ENCODE measurements around the gene RIIAD1.

The RIIAD1 gene

DNA sequence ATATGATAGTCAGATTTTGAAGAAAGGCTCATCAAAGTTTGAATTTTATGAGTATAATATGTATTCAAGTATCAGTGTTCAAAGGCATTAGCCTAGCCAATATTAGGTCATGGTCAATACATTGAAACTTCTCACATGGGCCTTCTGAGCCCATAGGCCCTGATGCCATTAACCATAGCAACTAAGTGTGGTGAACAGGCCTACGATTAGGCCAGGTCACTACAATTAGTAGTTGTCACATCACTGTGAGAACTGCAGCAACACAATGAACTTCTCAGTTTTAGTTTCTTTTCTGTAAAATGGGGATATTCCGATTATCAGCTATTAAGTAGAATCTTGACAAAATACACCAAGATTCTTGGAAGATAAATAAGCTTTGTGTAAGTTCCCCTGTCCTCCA is 34.8 kb upstream of the RIIAD1 start:
- H3K9ac ChIP-seq (ENCODE audit: insufficient read length, low read depth): no peak overlapping the region
- H3K36me3 ChIP-seq (ENCODE audit: insufficient read depth, insufficient read length, low read length): peaks cover 29% of the 10 kb centered on the region
- H3K9me3 ChIP-seq (ENCODE audit: insufficient read depth, low read length): no peaks in the 10 kb centered on the region
- H3K4me1 ChIP-seq (ENCODE audit: insufficient read depth, insufficient read length): no peaks in the 10 kb centered on the region
- H3K27me3 ChIP-seq (ENCODE audit: insufficient read depth, insufficient read length): no peaks in the 10 kb centered on the region
- TF ChIP-seq ZNF274 (IDR thresholded peaks at IDR 0.05; ENCODE audit: low read depth, low read length) (no peak), SUZ12 (IDR thresholded peaks at IDR 0.05; ENCODE audit: extremely low read depth, insufficient read depth, insufficient read length) (no peak), YY1 (IDR thresholded peaks at IDR 0.05; ENCODE audit: insufficient read depth, insufficient read length) (no peak)
- no peak overlapping the region for H3K4me3 ChIP-seq (ENCODE audit: insufficient read length, low read depth)
- DNase-seq (ENCODE audit: low read depth, low spot score): no peak

- Histone ChIP-seq H3K9me3 (ENCODE audit: insufficient read depth, low read length) (no peaks in the 10 kb centered on the region), H3K4me3 (ENCODE audit: insufficient read length, low read depth) (no peak overlapping the region), H3K9ac (ENCODE audit: insufficient read length, low read depth) (no peak overlapping the region), H3K4me1 (ENCODE audit: insufficient read depth, insufficient read length) (no peaks in the 10 kb centered on the region), H3K27me3 (ENCODE audit: insufficient read depth, insufficient read length) (no peaks in the 10 kb centered on the region), H3K36me3 (ENCODE audit: insufficient read depth, insufficient read length, low read length) (peaks cover 38% of the 10 kb centered on the region)
- no peak for TF ChIP-seq YY1 (IDR thresholded peaks at IDR 0.05; ENCODE audit: insufficient read depth, insufficient read length)
- no peak for DNase-seq (ENCODE audit: low read depth, low spot score)
Measured at GRCh38 chr1:151689494-151689893, 31.8 kb upstream of the RIIAD1 start.

GRCh38 chr1:151692226-151692625 is 29.1 kb upstream of the RIIAD1 start:
- Histone ChIP-seq H3K9me3 (ENCODE audit: insufficient read depth, low read length) (no peaks in the 10 kb centered on the region), H3K4me1 (ENCODE audit: insufficient read depth, insufficient read length) (no peaks in the 10 kb centered on the region), H3K27me3 (ENCODE audit: insufficient read depth, insufficient read length) (no peaks in the 10 kb centered on the region), H3K4me3 (ENCODE audit: insufficient read length, low read depth) (no peak overlapping the region), H3K36me3 (ENCODE audit: insufficient read depth, insufficient read length, low read length) (peaks cover 41% of the 10 kb centered on the region), H3K9ac (ENCODE audit: insufficient read length, low read depth) (no peak overlapping the region)
- TF ChIP-seq ZNF274 (IDR thresholded peaks at IDR 0.05; ENCODE audit: low read depth, low read length): no peak
- no peak for DNase-seq (ENCODE audit: low read depth, low spot score)

DNA sequence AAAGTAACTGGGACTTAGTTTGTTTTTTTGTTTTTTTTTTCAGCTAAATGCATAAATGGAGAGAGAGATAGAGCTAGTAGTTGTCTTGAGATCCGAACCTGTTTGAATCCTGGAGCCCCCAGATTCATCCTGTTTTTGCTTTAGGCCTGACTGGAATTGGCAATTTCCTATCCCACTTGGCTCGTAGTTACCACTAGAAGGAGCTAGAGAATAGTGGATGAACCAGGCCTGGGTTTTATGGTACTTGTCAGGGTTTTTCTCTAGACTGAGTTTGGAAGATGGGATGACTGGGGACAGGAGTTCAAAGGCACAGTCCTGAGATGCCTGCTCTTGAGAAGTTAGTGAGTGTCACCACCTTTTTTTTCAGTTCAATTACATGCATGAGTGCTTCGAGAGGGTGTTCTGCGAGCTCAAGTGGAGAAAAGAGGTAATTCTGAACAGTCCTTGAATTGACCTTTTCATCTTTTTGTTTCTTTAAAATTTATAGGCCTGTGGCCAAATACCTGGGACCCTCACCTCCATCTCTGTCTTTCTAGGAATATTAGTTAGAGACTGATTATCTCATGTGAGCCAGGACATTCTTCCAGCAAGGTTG is 28.2 kb upstream of the RIIAD1 start:
- Histone ChIP-seq H3K36me3 (ENCODE audit: insufficient read depth, insufficient read length, low read length) (peaks cover 49% of the 10 kb centered on the region), H3K9ac (ENCODE audit: insufficient read length, low read depth) (no peak overlapping the region), H3K9me3 (ENCODE audit: insufficient read depth, low read length) (no peaks in the 10 kb centered on the region), H3K4me1 (ENCODE audit: insufficient read depth, insufficient read length) (no peaks in the 10 kb centered on the region), H3K27me3 (ENCODE audit: insufficient read depth, insufficient read length) (no peaks in the 10 kb centered on the region), H3K4me3 (ENCODE audit: insufficient read length, low read depth) (no peak overlapping the region)
- DNase-seq (ENCODE audit: low read depth, low spot score): no peak
- TF ChIP-seq YY1 (IDR thresholded peaks at IDR 0.05; ENCODE audit: insufficient read depth, insufficient read length) (no peak), SUZ12 (IDR thresholded peaks at IDR 0.05; ENCODE audit: extremely low read depth, insufficient read depth, insufficient read length) (no peak), ZNF274 (IDR thresholded peaks at IDR 0.05; ENCODE audit: low read depth, low read length) (no peak)

GRCh38 chr1:151701515-151701914 is 19.8 kb upstream of the RIIAD1 start:
- Histone ChIP-seq H3K36me3 (ENCODE audit: insufficient read depth, insufficient read length, low read length) (peaks cover 52% of the 10 kb centered on the region), H3K4me3 (ENCODE audit: insufficient read length, low read depth) (no peak overlapping the region), H3K9me3 (ENCODE audit: insufficient read depth, low read length) (no peaks in the 10 kb centered on the region), H3K4me1 (ENCODE audit: insufficient read depth, insufficient read length) (no peaks in the 10 kb centered on the region), H3K9ac (ENCODE audit: insufficient read length, low read depth) (no peak overlapping the region), H3K27me3 (ENCODE audit: insufficient read depth, insufficient read length) (no peaks in the 10 kb centered on the region)
- no peak for TF ChIP-seq SUZ12 (IDR thresholded peaks at IDR 0.05; ENCODE audit: extremely low read depth, insufficient read depth, insufficient read length)
- TF ChIP-seq ZNF274 (IDR thresholded peaks at IDR 0.05; ENCODE audit: low read depth, low read length): no peak
- DNase-seq (ENCODE audit: low read depth, low spot score): no peak

- Histone ChIP-seq H3K9ac (ENCODE audit: insufficient read length, low read depth) (no peak overlapping the region), H3K4me3 (ENCODE audit: insufficient read length, low read depth) (no peak overlapping the region), H3K9me3 (ENCODE audit: insufficient read depth, low read length) (no peaks in the 10 kb centered on the region), H3K27me3 (ENCODE audit: insufficient read depth, insufficient read length) (no peaks in the 10 kb centered on the region), H3K36me3 (ENCODE audit: insufficient read depth, insufficient read length, low read length) (peaks cover 39% of the 10 kb centered on the region), H3K4me1 (ENCODE audit: insufficient read depth, insufficient read length) (no peaks in the 10 kb centered on the region)
- TF ChIP-seq ZNF274 (IDR thresholded peaks at IDR 0.05; ENCODE audit: low read depth, low read length): no peak
- TF ChIP-seq SUZ12 (IDR thresholded peaks at IDR 0.05; ENCODE audit: extremely low read depth, insufficient read depth, insufficient read length): no peak
- no peak for TF ChIP-seq YY1 (IDR thresholded peaks at IDR 0.05; ENCODE audit: insufficient read depth, insufficient read length)
- DNase-seq (ENCODE audit: low read depth, low spot score): no peak
Measured at GRCh38 chr1:151702936-151703335, 18.4 kb upstream of the RIIAD1 start.

DNA sequence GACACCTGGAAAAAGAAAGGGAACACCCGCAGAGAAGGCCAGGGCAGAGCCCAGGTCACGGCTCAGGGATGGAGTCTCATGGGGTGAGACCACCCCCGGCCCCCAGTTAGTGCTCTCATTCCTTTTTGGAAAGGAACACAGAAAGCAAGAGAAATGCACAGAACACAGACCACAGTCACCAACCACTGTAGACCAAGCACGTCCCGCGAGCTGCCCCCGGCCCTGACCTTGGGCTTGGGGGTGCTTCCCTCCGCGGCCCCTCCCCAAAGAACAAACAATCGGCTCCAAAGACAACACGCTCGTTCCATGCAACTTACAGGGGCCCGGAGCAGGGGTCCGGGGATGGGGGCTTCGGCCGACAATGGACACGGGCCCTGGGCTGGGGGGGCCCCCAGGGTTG is 17.5 kb upstream of the RIIAD1 start:
- Histone ChIP-seq H3K4me3 (ENCODE audit: insufficient read length, low read depth) (no peak overlapping the region), H3K9ac (ENCODE audit: insufficient read length, low read depth) (no peak overlapping the region), H3K9me3 (ENCODE audit: insufficient read depth, low read length) (no peaks in the 10 kb centered on the region), H3K36me3 (ENCODE audit: insufficient read depth, insufficient read length, low read length) (peaks cover 32% of the 10 kb centered on the region), H3K4me1 (ENCODE audit: insufficient read depth, insufficient read length) (no peaks in the 10 kb centered on the region), H3K27me3 (ENCODE audit: insufficient read depth, insufficient read length) (no peaks in the 10 kb centered on the region)
- TF ChIP-seq YY1 (IDR thresholded peaks at IDR 0.05; ENCODE audit: insufficient read depth, insufficient read length) (no peak), ZNF274 (IDR thresholded peaks at IDR 0.05; ENCODE audit: low read depth, low read length) (no peak), SUZ12 (IDR thresholded peaks at IDR 0.05; ENCODE audit: extremely low read depth, insufficient read depth, insufficient read length) (no peak)
- DNase-seq (ENCODE audit: low read depth, low spot score): no peak

DNA sequence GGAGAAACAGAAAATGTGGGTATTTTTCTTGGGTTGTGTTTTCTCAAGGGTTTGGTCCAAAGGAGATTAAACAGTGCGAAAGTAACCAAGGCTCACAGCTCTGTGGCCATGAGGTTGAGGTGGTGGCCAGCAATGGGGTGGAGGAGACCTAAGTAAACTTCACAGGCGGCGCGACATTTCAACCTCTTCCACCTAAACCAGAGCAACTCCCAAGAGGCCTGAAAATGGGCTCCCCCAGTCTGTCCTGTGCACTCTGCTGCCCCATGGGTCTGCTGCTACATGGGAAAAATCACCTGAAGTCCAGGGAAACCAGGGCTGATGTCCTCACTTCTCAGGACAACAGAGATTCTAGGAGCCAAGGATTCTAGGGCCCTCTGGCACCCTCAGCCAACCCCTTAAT is 17.1 kb upstream of the RIIAD1 start:
- H3K27me3 ChIP-seq (ENCODE audit: insufficient read depth, insufficient read length): no peaks in the 10 kb centered on the region
- no peak for DNase-seq (ENCODE audit: low read depth, low spot score)
- H3K4me3 ChIP-seq (ENCODE audit: insufficient read length, low read depth): no peak overlapping the region
- peaks cover 28% of the 10 kb centered on the region for H3K36me3 ChIP-seq (ENCODE audit: insufficient read depth, insufficient read length, low read length)
- H3K4me1 ChIP-seq (ENCODE audit: insufficient read depth, insufficient read length): no peaks in the 10 kb centered on the region
- H3K9ac ChIP-seq (ENCODE audit: insufficient read length, low read depth): no peak overlapping the region
- no peaks in the 10 kb centered on the region for H3K9me3 ChIP-seq (ENCODE audit: insufficient read depth, low read length)
- no peak for TF ChIP-seq YY1 (IDR thresholded peaks at IDR 0.05; ENCODE audit: insufficient read depth, insufficient read length)
- TF ChIP-seq SUZ12 (IDR thresholded peaks at IDR 0.05; ENCODE audit: extremely low read depth, insufficient read depth, insufficient read length): no peak
- TF ChIP-seq ZNF274 (IDR thresholded peaks at IDR 0.05; ENCODE audit: low read depth, low read length): no peak
